Measurements from ENCODE around the gene MRPL50. TPM values are rescaled to one million over a fixed set of nuclear protein-coding genes. Genes with fewer than 3 reads are reported as not detected.

The MRPL50 gene
- total and polyA plus RNA-seq, 9 of the 15 experiments (the other 6 are each of a cell fraction or from before 2014, with no cell fraction given): 17.5 to 107 (median 37.4) TPM

DNA sequence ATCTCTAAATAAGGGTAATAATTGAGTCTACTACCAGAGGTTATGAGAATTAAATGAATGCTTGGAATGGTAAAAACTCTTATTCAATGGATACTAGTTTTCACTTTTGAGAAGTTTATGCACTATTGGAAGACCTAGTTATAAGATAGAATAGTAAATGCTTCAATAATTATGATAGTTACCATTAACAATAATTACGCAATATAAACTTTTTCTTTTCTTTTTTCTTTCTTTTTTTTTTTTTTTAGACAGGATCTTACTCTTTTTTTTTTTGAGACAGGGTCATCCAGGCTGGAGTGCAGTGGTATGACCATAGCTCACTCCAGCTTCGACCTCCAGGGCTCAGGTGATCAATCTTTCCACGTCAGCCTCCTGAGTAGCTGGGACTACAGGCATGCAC lies 30.5 kb upstream of the MRPL50 start:
- 0% methylated on average over 3 of the region's 3 CpGs for WGBS (ENCODE audit: insufficient coverage, low coverage, missing lambda C conversion rate)
- no peaks in the 10 kb centered on the region for H3K4me1 ChIP-seq (replicated peaks in 1 of 2; ENCODE audit: control insufficient read depth in 2 of 2, insufficient read depth in 2 of 2, low read length in 2 of 2)
- H3K79me2 ChIP-seq (ENCODE audit: control insufficient read depth, insufficient read depth, low read length): no peaks in the 10 kb centered on the region
- TF ChIP-seq ZNF780A (CRISPR knock-in tag; IDR thresholded peaks at IDR 0.05) (no peak), CEBPG (CRISPR knock-in tag; IDR thresholded peaks at IDR 0.05) (no peak), CEBPG (tag; conservative IDR thresholded peaks at IDR 0.05 in 1 of 2, IDR thresholded peaks at IDR 0.05 in 1 of 2) (peak in 1 of 2 experiments; percentile 63; a peak in 1 of 4 replicates), NR2C2 (CRISPR knock-in tag; IDR thresholded peaks at IDR 0.05) (no peak), NR2C2 (tag; IDR thresholded peaks at IDR 0.05) (no peak)
- no peak overlapping the region for H2AFZ ChIP-seq (ENCODE audit: low read depth, low read length)
- intact Hi-C loops (cut with micrococcal nuclease): no loop called here
- DNase-seq (ENCODE audit: extremely low read depth in 1 of 4, low spot score in 3 of 4): no peak
- no peaks in the 10 kb centered on the region for H3K9me3 ChIP-seq (replicated peaks; ENCODE audit: control insufficient read depth, insufficient read depth, low read depth, low read length)
- in situ Hi-C loops (cut with MboI): no loop called here
- no peak for ATAC-seq
- no peak for FAIRE-seq
- peaks cover 6 to 26% of the 10 kb centered on the region in 2 experiments; a peak in 3 of 5 replicates for H3K27me3 ChIP-seq (ENCODE audit: control insufficient read depth in 2 of 2, insufficient read depth in 2 of 2, low read length in 2 of 2)
- BruUV-seq (replicated peaks): no TSS peak
- H3K36me3 ChIP-seq (ENCODE audit: control insufficient read depth, insufficient read depth, low read length): no peaks in the 10 kb centered on the region
- no peak overlapping the region for H3K4me2 ChIP-seq (ENCODE audit: insufficient read depth, low read length)
- no peak overlapping the region for H3K4me3 ChIP-seq
- no peaks in the 10 kb centered on the region for H4K20me1 ChIP-seq (replicated peaks; ENCODE audit: control insufficient read depth, insufficient read depth, low read length)
- H3K9me1 ChIP-seq (ENCODE audit: control insufficient read depth, insufficient read depth, low read length): no peaks in the 10 kb centered on the region
- no peak overlapping the region for H3K27ac ChIP-seq (ENCODE audit: extremely low read depth, low read depth, low read length)
- CTCF ChIA-PET (ENCODE audit: low intra/inter-chr PET ratio): interaction anchor here (0.9 kb wide), 1 partner anchor 101 kb away, joined by 3 read pairs; no protein-coding TSS in a partner anchor
- no peak overlapping the region for H3K9ac ChIP-seq (ENCODE audit: insufficient read depth in 1 of 2, low read depth in 2 of 2, low read length in 2 of 2)
- POLR2A ChIA-PET: no interaction called here

DNA sequence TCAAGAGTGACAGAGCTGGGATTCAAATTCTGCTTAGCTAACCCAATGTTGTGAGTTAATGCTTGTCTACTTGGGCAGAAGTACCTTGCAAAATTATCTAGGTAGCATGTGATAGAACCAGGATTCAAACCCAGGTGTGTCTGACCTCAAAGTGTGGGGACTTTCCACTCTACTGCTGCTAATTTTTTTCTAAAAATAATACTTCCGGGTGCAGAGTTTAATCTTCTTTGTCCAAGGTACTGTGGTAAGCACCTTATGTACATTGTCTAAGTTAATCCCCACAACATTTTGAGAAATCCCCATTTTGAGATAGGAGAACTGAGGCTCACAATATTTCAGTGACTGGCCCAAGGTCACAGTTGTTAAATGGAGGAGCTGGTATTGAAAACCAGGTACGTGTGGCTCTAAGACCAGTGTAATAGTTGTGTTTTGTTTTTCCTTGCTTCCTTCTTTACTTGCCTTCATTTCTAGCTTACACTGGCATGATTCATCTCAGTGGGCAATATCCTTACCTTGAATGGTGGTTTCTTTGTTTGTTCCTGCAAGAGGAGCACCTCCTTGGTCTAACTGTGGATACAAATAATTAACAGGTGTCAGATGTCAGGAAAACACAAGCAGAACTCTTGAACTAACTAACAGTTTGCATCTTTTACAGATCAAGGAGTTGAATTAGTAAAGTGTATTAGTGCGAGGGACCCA lies 29.7 kb upstream of the MRPL50 start:
- Histone ChIP-seq H2AFZ (ENCODE audit: low read depth, low read length) (no peak overlapping the region), H3K9ac (ENCODE audit: insufficient read depth in 1 of 2, low read depth in 2 of 2, low read length in 2 of 2) (no peak overlapping the region), H3K36me3 (ENCODE audit: control insufficient read depth, insufficient read depth, low read length) (no peaks in the 10 kb centered on the region), H3K9me3 (replicated peaks; ENCODE audit: control insufficient read depth, insufficient read depth, low read depth, low read length) (no peaks in the 10 kb centered on the region), H3K9me1 (ENCODE audit: control insufficient read depth, insufficient read depth, low read length) (no peaks in the 10 kb centered on the region), H3K4me2 (ENCODE audit: insufficient read depth, low read length) (no peak overlapping the region), H3K79me2 (ENCODE audit: control insufficient read depth, insufficient read depth, low read length) (no peaks in the 10 kb centered on the region), H3K27me3 (ENCODE audit: control insufficient read depth in 2 of 2, insufficient read depth in 2 of 2, low read length in 2 of 2) (peaks cover 6 to 26% of the 10 kb centered on the region in 2 experiments; a peak in 3 of 5 replicates), H3K4me3 (no peak overlapping the region), H3K27ac (ENCODE audit: extremely low read depth, low read depth, low read length) (no peak overlapping the region), H3K4me1 (replicated peaks in 1 of 2; ENCODE audit: control insufficient read depth in 2 of 2, insufficient read depth in 2 of 2, low read length in 2 of 2) (no peaks in the 10 kb centered on the region), H4K20me1 (replicated peaks; ENCODE audit: control insufficient read depth, insufficient read depth, low read length) (no peaks in the 10 kb centered on the region)
- BruUV-seq (replicated peaks): no TSS peak
- intact Hi-C loops (cut with micrococcal nuclease): no loop called here
- FAIRE-seq: no peak
- DNase-seq (ENCODE audit: extremely low read depth in 1 of 4, low spot score in 3 of 4): no peak
- ChIA-PET CTCF (ENCODE audit: low intra/inter-chr PET ratio) (interaction anchor here (0.9 kb wide), 1 partner anchor 102 kb away, joined by 3 read pairs; no protein-coding TSS in a partner anchor), POLR2A (no interaction called here)
- in situ Hi-C loops (cut with MboI): no loop called here
- WGBS (ENCODE audit: insufficient coverage, low coverage, missing lambda C conversion rate): 3% methylated on average over 3 of the region's 3 CpGs
- no peak for ATAC-seq
- TF ChIP-seq, protein P1, sequence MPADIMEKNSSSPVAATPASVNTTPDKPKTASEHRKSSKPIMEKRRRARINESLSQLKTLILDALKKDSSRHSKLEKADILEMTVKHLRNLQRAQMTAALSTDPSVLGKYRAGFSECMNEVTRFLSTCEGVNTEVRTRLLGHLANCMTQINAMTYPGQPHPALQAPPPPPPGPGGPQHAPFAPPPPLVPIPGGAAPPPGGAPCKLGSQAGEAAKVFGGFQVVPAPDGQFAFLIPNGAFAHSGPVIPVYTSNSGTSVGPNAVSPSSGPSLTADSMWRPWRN (IDR thresholded peaks at IDR 0.05; ENCODE audit: low read depth): no peak
- no peak for TF ChIP-seq TOE1 (IDR thresholded peaks at IDR 0.05; ENCODE audit: borderline replicate concordance)
- TF ChIP-seq TOE1 (CRISPR knock-in tag; IDR thresholded peaks at IDR 0.05; ENCODE audit: borderline replicate concordance, low read depth): no peak
- no peak for TF ChIP-seq ZNF347 (CRISPR knock-in tag; IDR thresholded peaks at IDR 0.05; ENCODE audit: low read depth)
- TF ChIP-seq KLF10 (CRISPR knock-in tag; IDR thresholded peaks at IDR 0.05): no peak
- no peak for TF ChIP-seq ZNF696 (CRISPR knock-in tag; conservative IDR thresholded peaks at IDR 0.05)
- no peak for TF ChIP-seq TCFL5 (CRISPR knock-in tag; conservative IDR thresholded peaks at IDR 0.05)
- TF ChIP-seq, protein P2, sequence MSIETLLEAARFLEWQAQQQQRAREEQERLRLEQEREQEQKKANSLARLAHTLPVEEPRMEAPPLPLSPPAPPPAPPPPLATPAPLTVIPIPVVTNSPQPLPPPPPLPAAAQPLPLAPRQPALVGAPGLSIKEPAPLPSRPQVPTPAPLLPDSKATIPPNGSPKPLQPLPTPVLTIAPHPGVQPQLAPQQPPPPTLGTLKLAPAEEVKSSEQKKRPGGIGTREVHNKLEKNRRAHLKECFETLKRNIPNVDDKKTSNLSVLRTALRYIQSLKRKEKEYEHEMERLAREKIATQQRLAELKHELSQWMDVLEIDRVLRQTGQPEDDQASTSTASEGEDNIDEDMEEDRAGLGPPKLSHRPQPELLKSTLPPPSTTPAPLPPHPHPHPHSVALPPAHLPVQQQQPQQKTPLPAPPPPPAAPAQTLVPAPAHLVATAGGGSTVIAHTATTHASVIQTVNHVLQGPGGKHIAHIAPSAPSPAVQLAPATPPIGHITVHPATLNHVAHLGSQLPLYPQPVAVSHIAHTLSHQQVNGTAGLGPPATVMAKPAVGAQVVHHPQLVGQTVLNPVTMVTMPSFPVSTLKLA (conservative IDR thresholded peaks at IDR 0.05): no peak
- no peak for TF ChIP-seq RBM14 (IDR thresholded peaks at IDR 0.05; ENCODE audit: borderline replicate concordance, insufficient read depth, low read depth, low read length)

Measured in K562 (cell line).